HG02870 (cell line): ENCODE data around the gene STIM1.
"Not testable (repeated sequence)": the region's sequence is repeated elsewhere in the genome, so short reads cannot be mapped to it uniquely, and the experiment has no call there.

ENCODE experiments used
- ATAC-seq: cut with Tn5 transposase; IDR thresholded peaks from one replicate; pipeline ENCODE4 v1.9.1; 2021; ENCODE audit warnings: mild to moderate bottlenecking, moderate library complexity; ENCODE audit not compliant: unreplicated experiment

STIM1 gene

DNA sequence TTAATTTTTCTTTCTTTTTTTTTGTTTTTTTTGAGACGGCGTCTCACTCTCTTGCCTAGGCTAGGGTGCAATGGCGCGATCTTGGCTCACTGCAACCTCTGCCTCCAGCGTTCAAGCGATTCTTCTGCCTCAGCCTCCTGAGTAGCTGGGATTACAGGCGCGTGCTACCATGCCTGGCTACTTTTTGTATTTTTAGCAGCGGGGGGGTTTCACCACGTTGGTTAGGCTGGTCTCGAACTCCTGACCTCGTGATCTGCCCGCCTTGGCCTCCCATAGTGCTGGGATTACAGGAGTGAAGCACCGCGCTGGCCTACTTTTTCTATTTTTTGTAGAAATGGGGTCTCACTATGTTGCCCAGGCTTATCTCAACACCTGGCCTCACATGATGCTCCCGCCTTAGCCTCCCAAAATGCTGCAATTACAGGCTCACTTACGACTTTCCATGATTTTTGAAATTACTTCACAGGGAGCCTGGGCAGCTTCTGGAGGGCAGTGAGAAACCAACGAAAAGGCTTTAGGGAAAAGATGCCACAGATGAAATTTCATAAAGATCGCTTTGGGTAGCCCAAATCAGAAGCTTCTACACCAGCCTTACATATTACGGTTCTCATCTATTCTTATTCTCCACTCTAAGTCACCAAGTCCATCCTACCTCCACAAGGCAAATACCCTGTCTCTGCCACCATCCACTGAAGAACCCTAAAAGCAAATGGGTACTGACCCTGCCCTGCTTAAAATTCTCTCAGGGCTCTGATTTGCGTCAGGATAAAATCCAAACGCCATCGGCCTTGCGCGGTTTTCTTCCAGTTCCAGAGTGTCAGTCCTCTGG lies 238.3 kb downstream of the STIM1 start:
- no peak for ATAC-seq

DNA sequence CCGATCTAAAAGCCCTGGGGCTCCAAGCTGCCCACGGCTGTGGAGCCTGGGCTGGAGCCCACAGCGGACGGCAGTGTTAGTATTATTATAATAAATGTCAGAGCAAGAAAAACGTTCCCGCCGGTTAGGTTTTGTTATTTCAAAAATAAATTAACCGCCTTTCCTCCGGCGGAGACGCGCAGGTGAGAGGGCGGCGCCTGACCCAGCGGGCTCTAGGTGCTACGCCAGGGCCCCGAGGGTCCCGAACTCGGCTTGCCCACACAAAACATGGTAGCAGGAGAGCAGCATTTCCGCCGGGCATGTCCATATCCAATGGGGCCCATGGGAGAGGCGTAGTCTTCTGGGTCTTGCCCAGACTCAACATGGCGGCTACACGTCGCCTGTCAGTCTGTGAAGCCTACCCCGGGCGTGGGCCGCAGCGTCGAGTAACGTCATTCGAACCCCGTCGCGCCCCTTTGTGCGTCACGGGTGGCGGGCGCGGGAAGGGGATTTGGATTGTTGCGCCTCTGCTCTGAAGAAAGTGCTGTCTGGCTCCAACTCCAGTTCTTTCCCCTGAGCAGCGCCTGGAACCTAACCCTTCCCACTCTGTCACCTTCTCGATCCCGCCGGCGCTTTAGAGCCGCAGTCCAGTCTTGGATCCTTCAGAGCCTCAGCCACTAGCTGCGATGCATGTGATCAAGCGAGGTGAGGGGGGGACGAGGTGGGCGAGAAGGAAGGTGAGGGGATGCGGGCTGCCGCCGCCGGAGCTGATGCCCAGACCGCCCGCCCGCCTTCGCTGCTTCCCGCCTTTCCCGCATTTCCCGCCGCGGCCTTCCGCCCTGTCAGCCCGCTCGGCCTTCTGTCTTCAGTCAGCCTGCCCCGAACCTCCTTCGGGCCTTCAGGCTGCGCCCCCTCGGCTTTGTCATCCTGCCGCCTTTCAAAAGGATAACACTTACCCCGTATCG lies 239.2 kb downstream of the STIM1 start, which contains the start of gene RRM1:
Gene RRM1, plus strand, starts transcription at position 452 of the 944 bp plus-strand sequence. Its CDS starts 214 bp downstream, at position 666.
- peak; percentile 96 for ATAC-seq

DNA sequence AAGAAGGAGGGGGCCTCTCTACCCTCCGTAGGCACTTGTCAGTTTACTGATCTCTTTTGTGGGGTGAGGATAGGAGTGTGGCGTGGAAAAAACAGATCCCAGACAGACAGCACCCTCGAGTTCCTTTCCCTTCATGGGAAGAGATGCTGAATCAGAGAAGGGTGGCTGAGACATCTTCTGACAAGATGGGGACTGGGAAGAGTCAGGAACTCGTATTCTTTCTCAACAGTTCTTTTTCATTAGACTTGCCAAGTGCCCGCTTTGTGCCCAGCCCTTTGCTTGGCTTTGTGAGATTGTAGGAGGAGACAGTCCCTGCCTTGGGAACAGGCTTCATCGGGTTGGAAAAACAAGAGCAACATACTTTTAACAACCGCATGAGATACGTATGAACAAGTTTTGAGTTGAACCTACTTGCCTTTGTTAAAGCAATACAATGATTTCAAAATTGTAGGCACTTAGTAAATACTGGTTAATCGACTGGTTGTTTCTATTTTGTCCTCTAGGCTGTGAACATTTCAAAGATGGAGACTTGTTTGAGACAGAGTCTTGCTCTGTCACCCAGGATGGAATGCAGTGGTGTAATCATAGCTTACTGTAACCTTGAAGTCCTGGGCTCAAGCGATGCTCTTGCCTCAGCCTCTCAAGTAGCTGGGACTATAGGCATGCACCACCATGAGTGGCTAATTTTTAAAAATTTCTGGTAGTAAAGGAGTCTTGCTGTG lies 240.2 kb downstream of the STIM1 start:
- no peak for ATAC-seq

DNA sequence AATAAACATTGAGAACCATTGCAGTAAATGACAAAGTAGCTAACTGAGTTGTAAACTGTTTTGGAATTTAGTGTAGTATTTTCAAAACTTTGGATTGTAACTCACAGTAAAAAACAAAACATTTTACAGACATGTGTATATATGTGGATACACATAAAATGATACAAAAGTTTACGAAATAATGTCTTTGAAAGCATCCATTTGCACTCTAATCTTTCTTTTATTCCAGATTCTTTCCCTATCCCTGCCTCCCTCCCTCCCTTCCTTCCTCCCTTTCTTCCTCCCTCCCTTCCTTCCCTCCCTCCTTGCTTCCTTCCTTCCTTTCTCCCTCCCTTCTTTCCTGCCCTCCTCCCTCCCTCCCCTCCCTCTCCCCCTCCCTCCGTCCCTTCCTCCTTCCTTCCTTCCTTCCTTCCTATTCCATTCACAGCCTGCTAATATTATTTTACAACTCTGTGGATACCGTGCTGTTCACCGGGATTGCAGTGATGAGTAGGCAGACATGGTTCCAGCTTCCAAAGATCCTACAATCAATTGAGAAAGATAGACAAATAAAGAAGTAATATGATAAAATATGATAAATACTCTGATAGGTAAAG lies 242.7 kb downstream of the STIM1 start:
- ATAC-seq = no peak

DNA sequence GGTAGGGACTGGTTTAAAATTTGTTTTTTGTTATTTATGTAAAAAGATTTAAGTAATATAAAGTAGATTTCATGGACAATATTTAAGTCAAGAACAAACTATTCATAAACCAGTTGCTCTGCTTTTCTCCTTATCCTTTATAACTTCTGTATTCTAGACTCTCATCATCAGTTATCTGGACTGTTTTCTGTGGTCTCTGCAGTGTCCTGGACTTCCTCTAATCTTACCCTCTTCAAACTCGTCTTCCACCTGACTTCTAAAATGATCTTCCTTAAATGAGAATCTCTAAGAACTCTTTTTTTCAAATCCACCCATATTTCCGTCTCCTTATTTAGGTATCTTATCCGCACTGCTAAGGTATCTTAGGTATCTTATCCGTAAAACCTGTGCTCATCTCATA lies 247.2 kb downstream of the STIM1 start:
- ATAC-seq = no peak

DNA sequence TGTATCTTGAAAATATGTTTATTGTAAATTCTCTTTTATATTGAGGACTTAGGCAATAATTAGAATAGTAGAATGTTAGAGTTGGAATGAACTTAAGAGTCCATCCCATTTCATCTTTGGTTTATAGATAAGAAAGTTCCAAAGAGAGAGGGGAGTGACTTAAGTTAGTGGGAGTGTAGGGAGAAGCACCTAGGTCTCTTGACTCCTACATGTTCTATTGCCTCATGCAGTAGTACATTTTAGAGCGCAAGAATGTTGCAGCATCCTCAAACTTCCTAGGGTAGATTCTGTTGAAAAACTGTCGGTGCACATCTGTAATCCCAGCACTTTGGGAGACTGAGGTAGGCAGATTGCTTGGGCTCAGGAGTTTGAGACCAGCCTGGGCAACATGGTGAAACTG lies 247.8 kb downstream of the STIM1 start:
- ATAC-seq = no peak

DNA sequence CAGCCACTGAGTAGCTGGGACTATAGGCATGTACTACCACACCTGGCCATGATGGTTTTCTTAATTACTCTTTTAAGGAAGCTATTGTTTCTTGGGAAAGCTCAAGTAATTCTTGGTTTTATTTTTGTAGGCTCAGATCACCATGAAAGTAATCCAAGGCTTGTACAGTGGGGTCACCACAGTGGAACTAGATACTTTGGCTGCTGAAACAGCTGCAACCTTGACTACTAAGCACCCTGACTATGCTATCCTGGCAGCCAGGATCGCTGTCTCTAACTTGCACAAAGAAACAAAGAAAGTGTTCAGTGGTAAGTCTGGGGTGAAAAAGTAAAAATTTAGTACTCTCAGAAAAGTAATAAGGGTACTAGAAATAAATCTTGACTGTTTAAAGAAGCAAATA lies 250.5 kb downstream of the STIM1 start:
- ATAC-seq = no peak

DNA sequence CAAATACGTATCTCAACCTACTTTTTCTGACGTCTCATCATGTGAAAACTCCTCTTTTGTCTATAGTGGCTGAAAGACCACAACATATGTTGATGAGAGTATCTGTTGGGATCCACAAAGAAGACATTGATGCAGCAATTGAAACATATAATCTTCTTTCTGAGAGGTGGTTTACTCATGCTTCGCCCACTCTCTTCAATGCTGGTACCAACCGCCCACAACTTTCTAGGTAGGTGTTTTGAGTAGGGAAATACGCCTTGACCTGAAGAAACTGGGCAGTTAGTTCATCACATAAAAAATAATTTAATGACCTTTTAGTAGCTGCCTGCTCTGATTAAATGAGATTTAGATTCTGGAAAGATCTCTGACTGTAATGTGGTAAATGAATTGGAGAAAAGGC lies 256.4 kb downstream of the STIM1 start:
- ATAC-seq = no peak

DNA sequence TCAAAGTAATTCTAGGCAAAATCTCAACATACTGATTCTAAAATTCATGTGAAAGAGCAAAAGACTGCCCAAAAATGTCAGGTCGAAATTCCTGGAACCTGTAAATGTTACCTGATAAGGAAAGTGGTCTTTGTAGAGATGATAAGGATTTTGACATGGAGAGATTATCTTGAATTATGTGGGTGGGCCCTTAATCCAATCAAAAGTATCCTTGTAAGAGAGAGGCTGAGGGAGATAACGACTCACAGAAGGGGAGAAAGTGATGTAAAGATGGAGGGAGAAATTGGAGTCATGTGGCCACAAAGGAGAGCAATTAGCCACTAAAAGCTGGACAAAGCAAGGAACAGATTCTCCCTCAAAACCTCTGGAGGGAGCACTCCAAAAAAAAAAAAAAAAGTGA lies 259.7 kb downstream of the STIM1 start:
- no peak for ATAC-seq

DNA sequence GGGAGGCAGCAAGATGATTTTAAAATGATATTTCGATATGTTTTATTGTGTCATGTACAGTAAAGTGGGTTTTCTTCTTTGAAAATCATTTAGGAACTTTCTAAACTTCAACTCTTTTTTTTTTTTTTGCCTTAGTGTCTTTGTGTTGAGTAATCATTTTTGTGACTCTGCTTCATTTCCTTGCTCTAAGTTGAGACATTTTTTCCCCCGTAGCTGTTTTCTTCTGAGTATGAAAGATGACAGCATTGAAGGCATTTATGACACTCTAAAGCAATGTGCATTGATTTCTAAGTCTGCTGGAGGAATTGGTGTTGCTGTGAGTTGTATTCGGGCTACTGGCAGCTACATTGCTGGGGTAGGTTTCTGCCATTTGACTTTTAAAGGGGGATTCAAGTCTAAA lies 262.6 kb downstream of the STIM1 start:
- ATAC-seq = no peak

DNA sequence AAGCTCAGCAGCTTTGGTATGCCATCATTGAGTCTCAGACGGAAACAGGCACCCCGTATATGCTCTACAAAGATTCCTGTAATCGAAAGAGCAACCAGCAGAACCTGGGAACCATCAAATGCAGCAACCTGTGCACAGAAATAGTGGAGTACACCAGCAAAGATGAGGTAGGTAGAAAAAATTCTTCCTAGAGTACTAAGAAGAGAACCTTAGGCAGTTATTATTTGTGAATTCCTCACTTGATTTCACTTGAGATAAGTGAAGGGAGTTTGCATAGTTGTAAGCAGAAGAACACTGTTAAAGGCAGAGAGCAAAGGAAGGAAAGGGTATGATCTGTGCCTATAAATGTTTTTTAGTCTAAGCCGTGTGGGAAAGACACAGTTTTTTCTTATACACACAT lies 267.8 kb downstream of the STIM1 start:
- no peak for ATAC-seq

DNA sequence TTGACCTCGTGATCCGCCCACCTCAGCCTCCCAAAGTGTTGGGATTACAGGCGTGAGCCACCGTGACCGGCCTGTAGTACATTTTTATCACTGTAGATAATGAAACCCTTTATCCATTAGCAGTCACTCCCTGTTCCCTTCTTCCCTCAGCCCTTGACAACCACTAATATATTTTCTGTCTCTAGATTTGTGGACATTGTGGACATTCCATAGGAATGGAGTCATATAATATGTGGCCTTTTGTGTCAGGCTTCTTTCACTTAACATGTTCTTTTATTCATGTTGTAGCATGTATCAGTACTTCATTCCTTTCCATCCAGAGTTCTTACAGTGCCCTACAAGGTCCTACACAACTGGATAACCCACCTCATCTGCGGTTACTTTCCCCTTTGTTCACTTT lies 269.7 kb downstream of the STIM1 start:
- no peak for ATAC-seq

DNA sequence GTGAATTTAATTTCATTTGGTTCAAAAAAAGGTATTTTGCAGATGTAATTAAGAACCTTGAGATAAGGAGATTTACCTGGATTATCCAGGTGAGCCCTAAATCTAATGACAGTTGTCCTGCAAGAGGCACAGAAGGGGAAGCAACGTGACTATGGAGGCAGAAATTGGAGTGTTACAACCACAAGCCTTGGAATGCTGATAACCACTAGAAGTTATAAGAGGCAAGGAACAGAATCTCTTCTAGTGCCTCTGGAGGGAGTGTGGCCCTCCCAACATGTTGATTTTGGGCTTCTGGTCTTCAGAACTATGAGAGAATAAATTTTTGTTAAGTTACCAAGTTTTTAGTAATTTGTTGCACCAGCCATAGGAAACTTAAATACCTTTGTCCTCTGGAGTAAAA lies 271.9 kb downstream of the STIM1 start:
- no peak for ATAC-seq

DNA sequence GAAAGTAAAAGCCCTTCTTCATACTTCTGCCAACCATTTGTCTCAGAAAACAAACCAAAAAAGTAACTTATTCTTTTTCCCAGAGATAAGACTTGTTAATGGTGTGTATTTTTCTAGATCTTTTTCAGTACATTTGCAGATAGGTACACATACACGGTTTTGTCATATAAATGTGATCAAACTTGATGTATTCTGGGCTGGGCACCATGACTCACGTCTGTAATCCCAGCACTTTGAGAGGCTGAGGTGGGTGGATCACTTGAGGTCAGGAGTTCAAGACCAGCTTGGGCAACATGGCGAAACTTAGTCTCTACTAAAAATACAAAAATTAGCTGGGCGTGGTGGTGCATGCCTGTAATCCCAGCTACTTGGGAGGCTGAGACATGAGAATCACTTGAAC lies 274.8 kb downstream of the STIM1 start:
- not testable (repeated sequence) for ATAC-seq

DNA sequence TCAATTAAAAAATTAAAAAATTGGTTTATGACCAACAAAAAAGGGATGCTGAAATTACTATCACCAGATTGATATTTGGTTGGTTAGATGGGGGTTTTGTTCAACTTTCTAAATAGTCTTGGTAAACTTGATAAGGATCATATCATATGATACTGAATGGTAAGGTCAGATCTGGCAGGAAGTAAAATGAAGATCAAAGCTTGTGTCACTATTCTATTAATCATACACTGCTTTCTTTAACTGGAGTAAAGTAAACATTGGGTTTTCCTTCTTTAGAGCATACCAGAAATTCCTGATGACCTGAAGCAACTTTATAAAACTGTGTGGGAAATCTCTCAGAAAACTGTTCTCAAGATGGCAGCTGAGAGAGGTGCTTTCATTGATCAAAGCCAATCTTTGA lies 279.3 kb downstream of the STIM1 start:
- no peak for ATAC-seq

DNA sequence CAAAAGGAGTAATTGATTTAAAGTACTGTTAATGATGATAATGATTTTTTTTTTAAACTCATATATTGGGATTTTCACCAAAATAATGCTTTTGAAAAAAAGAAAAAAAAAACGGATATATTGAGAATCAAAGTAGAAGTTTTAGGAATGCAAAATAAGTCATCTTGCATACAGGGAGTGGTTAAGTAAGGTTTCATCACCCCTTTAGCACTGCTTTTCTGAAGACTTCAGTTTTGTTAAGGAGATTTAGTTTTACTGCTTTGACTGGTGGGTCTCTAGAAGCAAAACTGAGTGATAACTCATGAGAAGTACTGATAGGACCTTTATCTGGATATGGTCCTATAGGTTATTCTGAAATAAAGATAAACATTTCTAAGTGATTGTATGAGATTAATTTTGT lies 283.0 kb downstream of the STIM1 start:
- ATAC-seq = no peak

DNA sequence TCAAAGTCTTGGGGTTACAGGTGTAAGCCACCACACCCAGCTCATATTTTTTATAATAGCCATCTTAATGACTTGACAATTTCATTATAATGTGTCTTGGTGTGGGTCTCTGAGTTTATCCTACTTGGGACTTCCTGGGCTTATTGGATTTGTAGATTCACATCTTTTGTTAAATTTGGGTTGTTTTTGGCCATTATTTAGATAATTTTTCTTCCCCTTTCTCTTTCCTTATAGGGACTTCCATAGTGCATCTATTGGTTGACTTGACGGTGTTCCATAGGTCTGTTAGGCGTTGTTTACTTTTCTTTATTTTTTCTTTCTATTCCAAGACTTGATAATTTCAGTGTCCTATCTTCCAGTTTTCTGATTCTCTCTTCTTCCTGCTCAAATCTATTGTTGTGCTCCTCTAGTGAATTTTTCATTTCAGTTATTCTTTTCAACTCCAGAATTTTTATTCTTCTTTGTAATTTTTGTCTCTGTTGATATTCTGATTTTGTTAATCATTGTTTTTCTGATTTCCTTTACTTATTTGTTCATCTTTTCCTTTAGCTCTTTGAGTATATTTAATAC lies 284.7 kb downstream of the STIM1 start:
- no peak for ATAC-seq
